Choroid plexus epithelial cell (primary cell): ENCODE measurements around the gene C14orf93.

Source experiments
- DNase-seq: peaks from one replicate; pipeline ENCODE4 v3.0.0-alpha.2; 2010; ENCODE audit warnings: low read depth
- H3K4me3 ChIP-seq: 2 replicates; pipeline ENCODE4 v1.5.1; 2011; ENCODE audit warnings: low read depth, mild to moderate bottlenecking, control low read depth, low read length, moderate library complexity
- TF ChIP-seq, protein P1 (sequence below): conservative IDR thresholded peaks from 2 replicates; pipeline ENCODE4 v1.5.1; 2011; ENCODE audit warnings: low read depth, mild to moderate bottlenecking, control low read depth, inconsistent platforms, low read length, moderate library complexity

The C14orf93 gene

DNA sequence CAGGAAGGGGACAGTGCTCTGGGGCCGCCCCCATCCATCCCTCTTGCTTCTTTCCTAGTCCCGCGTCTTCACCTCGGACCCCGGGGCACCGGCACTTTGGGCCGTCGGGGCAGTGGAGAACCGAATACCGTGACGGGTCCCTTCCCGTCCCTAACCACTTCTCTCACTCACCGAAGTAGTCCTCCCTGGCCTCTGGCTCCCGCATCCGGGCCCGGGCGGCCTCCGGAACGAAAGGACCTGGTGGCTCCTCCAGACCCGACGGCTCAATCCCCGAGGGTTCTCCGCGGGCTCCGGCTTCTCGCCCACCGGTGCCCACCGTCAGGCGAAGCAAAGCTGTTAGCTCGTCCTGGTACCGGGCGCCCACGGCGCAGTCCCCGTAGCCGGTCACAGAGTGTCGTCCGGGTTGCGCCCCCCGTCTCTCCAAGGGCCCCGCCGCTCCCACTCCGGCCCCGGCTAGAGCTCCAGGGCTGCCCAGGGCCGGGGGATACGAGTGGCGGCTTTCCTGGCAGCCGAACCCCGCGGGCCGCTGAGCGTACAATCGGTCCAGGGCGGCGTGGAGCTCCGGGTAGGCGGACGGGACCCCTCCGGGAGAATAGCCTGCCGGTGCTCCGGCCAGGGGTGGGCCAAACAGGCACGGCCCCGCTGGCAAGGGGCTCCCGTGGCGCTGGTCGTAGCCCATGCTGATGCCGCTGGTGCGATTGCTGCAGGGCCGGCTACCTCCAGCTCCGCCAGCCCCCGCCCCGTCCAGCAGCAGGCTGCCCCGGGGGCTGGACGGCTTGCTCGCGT lies 28.7 kb downstream of the C14orf93 start:
- H3K4me3 ChIP-seq: peak overlapping the region; percentile 70
- TF ChIP-seq, protein P1, sequence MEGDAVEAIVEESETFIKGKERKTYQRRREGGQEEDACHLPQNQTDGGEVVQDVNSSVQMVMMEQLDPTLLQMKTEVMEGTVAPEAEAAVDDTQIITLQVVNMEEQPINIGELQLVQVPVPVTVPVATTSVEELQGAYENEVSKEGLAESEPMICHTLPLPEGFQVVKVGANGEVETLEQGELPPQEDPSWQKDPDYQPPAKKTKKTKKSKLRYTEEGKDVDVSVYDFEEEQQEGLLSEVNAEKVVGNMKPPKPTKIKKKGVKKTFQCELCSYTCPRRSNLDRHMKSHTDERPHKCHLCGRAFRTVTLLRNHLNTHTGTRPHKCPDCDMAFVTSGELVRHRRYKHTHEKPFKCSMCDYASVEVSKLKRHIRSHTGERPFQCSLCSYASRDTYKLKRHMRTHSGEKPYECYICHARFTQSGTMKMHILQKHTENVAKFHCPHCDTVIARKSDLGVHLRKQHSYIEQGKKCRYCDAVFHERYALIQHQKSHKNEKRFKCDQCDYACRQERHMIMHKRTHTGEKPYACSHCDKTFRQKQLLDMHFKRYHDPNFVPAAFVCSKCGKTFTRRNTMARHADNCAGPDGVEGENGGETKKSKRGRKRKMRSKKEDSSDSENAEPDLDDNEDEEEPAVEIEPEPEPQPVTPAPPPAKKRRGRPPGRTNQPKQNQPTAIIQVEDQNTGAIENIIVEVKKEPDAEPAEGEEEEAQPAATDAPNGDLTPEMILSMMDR: no peak
- DNase-seq: no peak

DNA sequence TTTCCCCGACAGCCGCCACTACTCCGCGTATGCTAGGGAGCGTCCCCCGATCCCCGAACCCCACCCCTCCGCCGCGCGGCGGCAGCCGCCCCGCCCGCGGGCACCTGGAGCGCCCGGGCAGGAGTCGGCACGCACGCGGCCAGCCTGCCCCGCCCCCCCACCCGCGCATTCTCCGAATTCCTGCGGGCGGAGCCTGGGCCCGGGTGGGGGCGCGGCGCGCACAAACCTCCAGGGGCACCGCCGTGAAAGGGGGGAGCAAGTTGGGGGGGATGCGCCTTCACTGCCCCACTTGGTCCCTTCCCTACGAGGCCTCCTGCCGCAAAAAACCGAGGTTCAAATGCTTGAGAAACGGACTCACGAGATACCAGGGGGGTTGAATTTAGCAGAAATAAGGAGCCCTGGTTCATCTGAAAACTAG lies 29.3 kb downstream of the C14orf93 start:
- H3K4me3 ChIP-seq: peak overlapping the region; percentile 70
- no peak for DNase-seq
- TF ChIP-seq, protein P1: no peak

DNA sequence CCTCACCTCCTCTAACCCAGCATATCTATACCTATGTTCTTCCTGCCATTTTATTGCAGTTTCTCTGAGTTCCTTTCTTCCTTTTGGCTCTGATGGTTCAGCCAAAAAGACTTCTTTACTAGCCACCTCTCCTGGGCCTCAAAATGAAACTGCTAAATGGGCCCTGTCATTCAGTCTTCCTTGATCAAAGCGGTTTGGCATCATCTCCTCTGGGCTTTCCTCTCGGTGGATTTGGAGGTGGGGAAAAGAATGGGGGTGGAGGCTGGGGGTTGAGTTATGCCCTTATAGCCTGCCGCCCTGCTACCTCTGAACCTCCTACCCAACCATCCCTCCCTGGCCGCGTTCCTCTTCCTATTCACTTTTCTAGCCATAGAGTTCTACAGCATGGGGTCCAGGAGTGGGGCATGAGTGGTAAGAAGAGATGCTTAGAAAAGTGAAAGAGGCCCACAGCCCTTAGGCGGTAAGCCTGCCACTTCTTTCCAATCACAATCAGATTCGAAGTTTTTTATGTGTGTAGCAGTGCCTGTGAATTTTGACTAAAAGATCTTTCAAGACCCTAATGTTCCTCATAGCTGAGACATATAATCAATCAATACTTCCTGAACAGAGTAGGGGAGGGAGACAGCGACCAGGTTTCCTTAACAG lies 30.1 kb downstream of the C14orf93 start:
- TF ChIP-seq, protein P1: no peak
- DNase-seq: no peak
- H3K4me3 ChIP-seq: peak overlapping the region; percentile 70

DNA sequence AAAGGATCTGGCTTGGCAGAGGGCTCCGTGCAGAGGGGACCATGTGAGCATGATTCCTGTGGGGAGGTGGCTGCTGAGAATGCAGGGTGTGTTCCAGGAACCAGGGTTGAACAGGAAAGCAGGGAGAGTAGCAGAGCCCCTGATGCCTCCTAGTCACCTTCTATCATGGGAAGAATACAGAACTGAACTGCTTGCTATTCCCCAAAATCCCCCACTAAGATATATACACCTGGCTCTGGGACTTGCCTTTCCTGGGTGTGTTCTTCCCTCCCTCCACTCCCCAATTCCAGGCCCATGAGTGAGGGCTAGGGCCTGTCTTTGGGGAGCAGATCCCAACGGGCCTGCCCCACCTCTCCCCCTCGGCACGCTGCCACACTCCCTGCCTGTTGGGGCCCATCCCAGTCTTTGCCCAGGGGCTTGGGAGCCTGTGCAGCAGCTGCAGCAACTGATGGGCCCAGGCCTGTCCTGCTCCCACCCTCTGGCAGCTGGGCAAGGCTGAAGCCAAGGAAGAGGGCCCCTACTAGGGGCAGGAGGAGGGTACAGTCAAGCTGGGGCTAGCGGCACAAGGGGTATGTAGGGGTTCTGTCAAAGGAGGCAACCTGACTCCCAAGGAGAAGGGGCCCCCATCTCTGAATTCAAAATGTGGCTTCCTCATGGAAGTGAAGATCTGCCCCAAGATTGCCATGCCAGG lies 30.8 kb downstream of the C14orf93 start:
- TF ChIP-seq, protein P1: no peak
- H3K4me3 ChIP-seq: no peak overlapping the region
- no peak for DNase-seq

DNA sequence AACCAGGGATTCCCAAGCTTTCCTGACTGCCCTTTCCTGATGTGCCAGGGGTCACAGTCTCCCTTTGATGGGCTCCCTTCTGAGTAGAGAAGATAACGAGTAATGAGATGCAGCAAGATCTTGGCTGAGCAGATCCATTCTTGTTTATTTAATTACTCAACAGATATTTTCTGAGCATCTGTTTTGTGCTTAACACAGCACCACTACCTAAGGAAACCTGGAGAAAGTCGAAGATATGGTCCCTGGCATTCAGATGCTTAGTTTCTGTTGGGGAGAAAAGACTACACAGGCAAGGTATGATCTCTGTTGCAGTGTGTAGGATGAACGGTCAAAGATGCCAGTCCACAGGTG lies 31.5 kb downstream of the C14orf93 start:
- DNase-seq: no peak
- TF ChIP-seq, protein P1: no peak
- no peak overlapping the region for H3K4me3 ChIP-seq

DNA sequence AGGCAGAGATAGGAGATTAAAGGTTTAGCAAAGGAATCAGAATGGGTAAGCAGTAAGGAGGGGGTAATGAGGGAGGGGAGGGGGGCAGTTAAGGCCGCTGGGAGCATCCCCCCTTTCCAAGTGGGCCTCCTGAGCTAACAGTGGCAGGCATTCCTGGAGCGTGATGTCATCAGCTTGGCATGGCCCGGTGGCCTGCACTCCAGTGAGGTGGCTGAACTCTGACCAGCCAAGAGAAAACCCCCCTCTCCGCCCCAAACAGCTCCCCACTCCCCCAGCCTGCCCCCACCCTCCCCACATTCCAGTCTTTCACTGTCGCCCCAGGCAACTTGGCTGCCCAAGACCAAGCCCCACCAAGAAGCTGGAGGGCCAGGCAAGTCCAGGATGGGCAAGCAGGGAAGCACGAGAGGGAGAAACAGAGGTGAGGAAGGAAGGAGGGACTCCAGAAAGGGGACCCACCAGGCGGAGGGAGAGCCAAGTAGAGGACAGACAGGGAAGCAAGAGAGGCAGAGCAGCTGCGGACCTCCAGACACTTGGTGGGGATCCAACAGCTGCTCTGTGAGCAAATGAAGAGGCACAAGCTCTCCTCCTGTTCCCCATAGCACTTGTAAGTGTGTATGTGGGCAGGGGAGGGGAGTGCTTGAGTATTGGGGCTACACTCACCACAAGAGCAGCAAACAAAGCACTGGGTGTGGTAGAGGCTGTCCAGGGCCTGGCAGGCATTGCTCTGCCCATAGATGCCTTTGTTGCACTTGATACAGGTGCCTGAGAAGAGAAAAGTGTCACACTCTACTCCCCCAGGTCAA lies 32.1 kb downstream of the C14orf93 start:
- H3K4me3 ChIP-seq: no peak overlapping the region

More for the DNA sequence above, 32.1 kb downstream of the C14orf93 start:
- TF ChIP-seq, protein P1: no peak
- DNase-seq: peak; percentile 31
